ENCODE data around the gene TTLL12. TPM values are rescaled to one million over a fixed set of nuclear protein-coding genes. Genes with fewer than 3 reads are reported as not detected.

TTLL12 gene
- polyA plus RNA-seq, 2 of the 4 experiments (the other 2 are of a cell fraction) = 8.6 to 18.7 TPM

- FAIRE-seq (no peak), DNase-seq (ENCODE audit: low read depth in 1 of 2, low spot score in 1 of 2) (no peak), ATAC-seq (no peak)
- Histone ChIP-seq H3K9me3 (no peaks in the 10 kb centered on the region), H3K4me2 (no peak overlapping the region), H3K27ac (no peak overlapping the region), H3K4me3 (no peak overlapping the region), H3K4me1 (no peaks in the 10 kb centered on the region)
- TF ChIP-seq BCL3 (IDR thresholded peaks at IDR 0.05) = no peak
- TF ChIP-seq MAX (IDR thresholded peaks at IDR 0.05) = no peak
- TF ChIP-seq EHMT2 (IDR thresholded peaks at IDR 0.05; ENCODE audit: low read depth) = no peak
- no peak for TF ChIP-seq ZC3H11A (IDR thresholded peaks at IDR 0.05)
- WGBS (ENCODE audit: missing lambda C conversion rate) = 58% methylated on average over 19 of the region's 22 CpGs
- CTCF ChIA-PET = interaction anchor here (1.4 kb wide), 1 partner anchor 110 kb away, joined by 4 read pairs; no protein-coding TSS in a partner anchor
- POLR2A ChIA-PET = no interaction called here
These were observed 48.8 kb upstream of the TTLL12 start for GRCh38 chr22:43235445-43236409.

GRCh38 chr22:43234264-43234988 lies 47.5 kb upstream of the TTLL12 start:
- FAIRE-seq = no peak

GRCh38 chr22:43233529-43233928 lies 46.6 kb upstream of the TTLL12 start:
- no peak for ATAC-seq

More at GRCh38 chr22:43234264-43234988, 47.5 kb upstream of the TTLL12 start:
- Histone ChIP-seq H3K4me3 (no peak overlapping the region), H3K4me2 (no peak overlapping the region), H3K9me3 (no peaks in the 10 kb centered on the region), H3K4me1 (no peaks in the 10 kb centered on the region), H3K27ac (no peak overlapping the region)
- DNase-seq (ENCODE audit: low read depth in 1 of 2, low spot score in 1 of 2) (no peak), ATAC-seq (no peak; a peak in 1 of 6 replicates)
- CTCF ChIA-PET = interaction anchor here (1.4 kb wide), 1 partner anchor 112 kb away, joined by 4 read pairs; no protein-coding TSS in a partner anchor
- TF ChIP-seq PBX3 (IDR thresholded peaks at IDR 0.05) = no peak
- 53% methylated on average over 3 of the region's 9 CpGs for WGBS (ENCODE audit: missing lambda C conversion rate)
- POLR2A ChIA-PET = no interaction called here

More at GRCh38 chr22:43233529-43233928, 46.6 kb upstream of the TTLL12 start:
- FAIRE-seq (no peak), DNase-seq (ENCODE audit: low read depth in 1 of 2, low spot score in 1 of 2) (no peak)
- Histone ChIP-seq H3K4me2 (no peak overlapping the region), H3K4me3 (no peak overlapping the region), H3K4me1 (no peaks in the 10 kb centered on the region), H3K9me3 (no peaks in the 10 kb centered on the region), H3K27ac (no peak overlapping the region)
- CTCF ChIA-PET = interaction anchor here (2.2 to 4.5 kb wide), 3 partner anchors 39 to 151 kb away, joined by 12 to 30 read pairs (median 19); no protein-coding TSS in a partner anchor
- TF ChIP-seq E2F6 (IDR thresholded peaks at IDR 0.05; ENCODE audit: borderline replicate concordance, low read depth) (no peak), PHF8 (IDR thresholded peaks at IDR 0.05; ENCODE audit: borderline replicate concordance, low read depth) (no peak), ATOH8 (CRISPR knock-in tag; IDR thresholded peaks at IDR 0.05; ENCODE audit: low read depth) (no peak), BCL3 (IDR thresholded peaks at IDR 0.05) (no peak), ZC3H11A (IDR thresholded peaks at IDR 0.05) (no peak), CEBPB (IDR thresholded peaks at IDR 0.05) (no peak), SMC3 (IDR thresholded peaks at IDR 0.05) (no peak), EP300 (IDR thresholded peaks at IDR 0.05) (no peak), POLR2A (IDR thresholded peaks at IDR 0.05; ENCODE audit: low read length) (no peak), HOXB13 (CRISPR knock-in tag; IDR thresholded peaks at IDR 0.05; ENCODE audit: low read depth) (no peak), JUNB (IDR thresholded peaks at IDR 0.05) (no peak), HOXB5 (CRISPR knock-in tag; IDR thresholded peaks at IDR 0.05) (no peak), USF2 (IDR thresholded peaks at IDR 0.05) (no peak), MYC (IDR thresholded peaks at IDR 0.05; ENCODE audit: borderline replicate concordance, low read length) (no peak), MAFK (IDR thresholded peaks at IDR 0.05; ENCODE audit: partially characterized antibody) (no peak), RAD21 (conservative IDR thresholded peaks at IDR 0.05 in 1 of 2, IDR thresholded peaks at IDR 0.05 in 1 of 2) (no peak)
- POLR2A ChIA-PET = no interaction called here
- WGBS (ENCODE audit: missing lambda C conversion rate) = 41% methylated on average over 6 of the region's 6 CpGs
